ENCODE results near the gene FAHD1.

The FAHD1 gene

GRCh38 chr16:1865902-1866690 is 39.1 kb downstream of the FAHD1 start:
- Histone ChIP-seq H3K9me3 (ENCODE audit: control insufficient read depth, insufficient read depth, low read depth, low read length) (no peaks in the 10 kb centered on the region), H3K36me3 (ENCODE audit: control insufficient read depth in 2 of 2, insufficient read depth in 1 of 2, low read length in 2 of 2) (no peaks in the 10 kb centered on the region), H3K4me3 (ENCODE audit: low read depth, low read length) (no peak overlapping the region), H3K4me1 (ENCODE audit: control insufficient read depth, insufficient read depth, low read length) (no peaks in the 10 kb centered on the region; the same call in 1 of the 2 replicates), H3K27ac (ENCODE audit: extremely low read depth, low read depth, low read length) (no peak overlapping the region)
- TF ChIP-seq ZNF169 (tag by site-specific recombination; IDR thresholded peaks at IDR 0.05) (no peak), ATF2 (tag by site-specific recombination; IDR thresholded peaks at IDR 0.05; ENCODE audit: low read depth) (no peak), ZXDB (tag by site-specific recombination; IDR thresholded peaks at IDR 0.05) (no peak), ZBTB7A (tag by site-specific recombination; IDR thresholded peaks at IDR 0.05; ENCODE audit: low read depth) (no peak), ZNF558 (tag by site-specific recombination; IDR thresholded peaks at IDR 0.05) (no peak), ZNF664 (tag by site-specific recombination; IDR thresholded peaks at IDR 0.05) (peak; percentile 71), ZNF701 (tag by site-specific recombination; IDR thresholded peaks at IDR 0.05) (no peak), ZBTB8A (tag by site-specific recombination; IDR thresholded peaks at IDR 0.05) (no peak)
- ChIA-PET POLR2A (interaction anchor here (1.2 kb wide), 1 partner anchor 77 kb away, joined by 3 read pairs; the partner anchor contains the start of gene MSRB1), CTCF (interaction anchor here (0.6 to 6.9 kb wide), 9 partner anchors 11 to 289 kb away, joined by 3 to 57 read pairs (median 3); partner anchors contain the start of gene TRAF7)

GRCh38 chr16:1870365-1871082 is 43.5 kb downstream of the FAHD1 start:
- POLR2A ChIA-PET, result interaction anchor here (0.7 to 1.0 kb wide), 2 partner anchors 285 to 546 kb away, joined by 3 to 5 read pairs; partner anchors contain the start of gene TRAF7
- no peak overlapping the region for H3K4me3 ChIP-seq (ENCODE audit: low read depth, low read length)
- no peaks in the 10 kb centered on the region for H3K4me1 ChIP-seq (ENCODE audit: control insufficient read depth, insufficient read depth, low read length)
- no peak overlapping the region for H3K27ac ChIP-seq (ENCODE audit: extremely low read depth, low read depth, low read length)
- CTCF ChIA-PET, result interaction anchor here (0.6 to 3.3 kb wide), 2 partner anchors 53 to 558 kb away, joined by 3 to 11 read pairs; no protein-coding TSS in a partner anchor
- H3K9me3 ChIP-seq (ENCODE audit: control insufficient read depth, insufficient read depth, low read depth, low read length), result no peaks in the 10 kb centered on the region
- no peaks in the 10 kb centered on the region for H3K36me3 ChIP-seq (ENCODE audit: control insufficient read depth in 2 of 2, insufficient read depth in 1 of 2, low read length in 2 of 2)
- TF ChIP-seq ZNF16 (tag by site-specific recombination; IDR thresholded peaks at IDR 0.05; ENCODE audit: low read depth), result no peak
- no peak for TF ChIP-seq ZNF394 (tag by site-specific recombination; IDR thresholded peaks at IDR 0.05; ENCODE audit: borderline replicate concordance)
- no peak for TF ChIP-seq ZNF585B (tag by site-specific recombination; IDR thresholded peaks at IDR 0.05)
- TF ChIP-seq ZBTB48 (tag by site-specific recombination; IDR thresholded peaks at IDR 0.05), result no peak
- no peak for TF ChIP-seq ZNF514 (tag by site-specific recombination; IDR thresholded peaks at IDR 0.05)
- TF ChIP-seq ZNF521 (tag by site-specific recombination; IDR thresholded peaks at IDR 0.05), result no peak
- no peak for TF ChIP-seq ZNF391 (tag by site-specific recombination; IDR thresholded peaks at IDR 0.05; ENCODE audit: borderline replicate concordance, low read depth)
- no peak for TF ChIP-seq TRIM28 (IDR thresholded peaks at IDR 0.05; ENCODE audit: borderline replicate concordance, low read length)
- TF ChIP-seq KLF7 (tag by site-specific recombination; IDR thresholded peaks at IDR 0.05; ENCODE audit: borderline replicate concordance), result no peak
- no peak for TF ChIP-seq ZNF654 (tag by site-specific recombination; IDR thresholded peaks at IDR 0.05; ENCODE audit: low read depth)
- TF ChIP-seq ZBTB11 (tag by site-specific recombination; conservative IDR thresholded peaks at IDR 0.05; ENCODE audit: low read depth), result no peak
- TF ChIP-seq MZF1 (tag by site-specific recombination; IDR thresholded peaks at IDR 0.05; ENCODE audit: borderline replicate concordance), result no peak
- no peak for TF ChIP-seq ZSCAN5A (tag by site-specific recombination; IDR thresholded peaks at IDR 0.05)
- no peak for TF ChIP-seq ZNF488 (tag by site-specific recombination; IDR thresholded peaks at IDR 0.05)
- TF ChIP-seq ZNF146 (tag by site-specific recombination; IDR thresholded peaks at IDR 0.05), result no peak
- TF ChIP-seq ZNF510 (tag by site-specific recombination; IDR thresholded peaks at IDR 0.05; ENCODE audit: insufficient replicate concordance), result no peak
- TF ChIP-seq KLF10 (tag by site-specific recombination; IDR thresholded peaks at IDR 0.05), result no peak
- TF ChIP-seq FEZF1 (tag by site-specific recombination; IDR thresholded peaks at IDR 0.05), result no peak
- TF ChIP-seq ZNF561 (tag by site-specific recombination; IDR thresholded peaks at IDR 0.05; ENCODE audit: borderline replicate concordance), result no peak
